GM12865 (cell line): ENCODE data around the gene DCTN2.

Source experiments
- DNase-seq: peaks from one replicate; pipeline ENCODE4 v3.0.0; 2010; ENCODE audit warnings: low read depth
- H3K4me3 ChIP-seq: 2 replicates; pipeline ENCODE4 v1.5.1; 2011; ENCODE audit warnings: mild to moderate bottlenecking, low read depth, low read length, control low read depth
- TF ChIP-seq, protein P1 (sequence below): IDR thresholded peaks from 2 replicates; pipeline ENCODE4 v1.5.1; 2011; ENCODE audit warnings: low read length, control low read depth, low read depth, inconsistent platforms; ENCODE audit not compliant: insufficient read depth; ENCODE audit errors: missing control alignments

Gene DCTN2

DNA sequence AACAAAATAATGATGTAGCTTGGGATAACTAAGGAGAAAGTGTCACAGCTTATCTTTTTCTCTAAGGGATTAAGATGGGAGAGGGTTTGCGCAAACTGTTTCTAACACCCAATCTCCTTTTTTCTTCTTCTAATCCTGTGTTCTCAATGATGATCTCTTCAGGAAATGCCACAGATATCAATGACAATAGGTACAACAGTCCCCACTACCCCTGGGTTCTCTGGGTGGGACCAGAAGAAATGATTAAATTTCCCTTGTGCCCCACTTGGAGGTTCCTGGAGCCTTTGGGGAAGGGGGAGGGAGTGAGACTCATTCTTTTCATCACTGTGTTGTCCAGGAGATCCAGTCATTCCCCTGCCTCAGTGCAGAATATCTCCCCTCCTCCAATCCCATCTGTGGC lies 35.4 kb upstream of the DCTN2 start:
- H3K4me3 ChIP-seq = no peak overlapping the region
- TF ChIP-seq, protein P1, sequence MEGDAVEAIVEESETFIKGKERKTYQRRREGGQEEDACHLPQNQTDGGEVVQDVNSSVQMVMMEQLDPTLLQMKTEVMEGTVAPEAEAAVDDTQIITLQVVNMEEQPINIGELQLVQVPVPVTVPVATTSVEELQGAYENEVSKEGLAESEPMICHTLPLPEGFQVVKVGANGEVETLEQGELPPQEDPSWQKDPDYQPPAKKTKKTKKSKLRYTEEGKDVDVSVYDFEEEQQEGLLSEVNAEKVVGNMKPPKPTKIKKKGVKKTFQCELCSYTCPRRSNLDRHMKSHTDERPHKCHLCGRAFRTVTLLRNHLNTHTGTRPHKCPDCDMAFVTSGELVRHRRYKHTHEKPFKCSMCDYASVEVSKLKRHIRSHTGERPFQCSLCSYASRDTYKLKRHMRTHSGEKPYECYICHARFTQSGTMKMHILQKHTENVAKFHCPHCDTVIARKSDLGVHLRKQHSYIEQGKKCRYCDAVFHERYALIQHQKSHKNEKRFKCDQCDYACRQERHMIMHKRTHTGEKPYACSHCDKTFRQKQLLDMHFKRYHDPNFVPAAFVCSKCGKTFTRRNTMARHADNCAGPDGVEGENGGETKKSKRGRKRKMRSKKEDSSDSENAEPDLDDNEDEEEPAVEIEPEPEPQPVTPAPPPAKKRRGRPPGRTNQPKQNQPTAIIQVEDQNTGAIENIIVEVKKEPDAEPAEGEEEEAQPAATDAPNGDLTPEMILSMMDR = no peak
- DNase-seq = no peak

DNA sequence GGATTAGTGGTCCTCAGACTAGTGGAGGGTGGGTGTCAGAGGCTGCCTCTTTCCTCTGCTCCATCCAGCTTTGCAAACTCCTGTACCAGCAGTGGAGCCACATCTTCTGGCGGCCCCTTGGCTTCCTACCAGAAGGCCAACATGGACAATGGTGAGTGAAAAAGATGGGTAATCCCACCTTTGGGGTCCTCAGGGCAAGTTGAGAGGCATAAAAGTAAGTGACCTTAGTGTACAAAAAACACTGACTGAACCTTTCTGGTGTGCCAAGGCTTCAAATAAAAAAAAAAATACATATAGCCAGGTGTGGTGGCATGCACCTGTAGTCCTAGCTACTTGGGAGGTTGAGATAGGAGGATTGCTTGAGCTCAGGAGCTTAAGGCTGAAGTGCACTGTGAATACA lies 34.8 kb upstream of the DCTN2 start:
- TF ChIP-seq, protein P1 = no peak
- H3K4me3 ChIP-seq = no peak overlapping the region
- DNase-seq = no peak

DNA sequence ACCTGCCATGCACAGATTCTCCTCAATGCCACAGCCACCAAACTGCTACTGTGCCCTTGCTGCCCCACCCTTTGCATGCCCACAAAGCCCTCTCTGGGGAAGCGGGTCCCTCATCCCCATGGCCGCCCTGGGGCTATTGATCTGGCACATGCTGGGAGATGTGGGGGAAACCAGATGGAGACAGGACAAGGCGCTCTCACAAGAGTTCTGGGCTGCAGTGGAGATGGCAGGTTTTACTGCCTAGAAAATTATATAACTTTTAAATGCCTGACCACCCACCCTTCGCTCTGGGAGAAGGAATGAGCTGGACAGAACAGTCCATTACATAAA lies 33.4 kb upstream of the DCTN2 start:
- no peak for DNase-seq
- H3K4me3 ChIP-seq = no peak overlapping the region
- TF ChIP-seq, protein P1 = no peak

DNA sequence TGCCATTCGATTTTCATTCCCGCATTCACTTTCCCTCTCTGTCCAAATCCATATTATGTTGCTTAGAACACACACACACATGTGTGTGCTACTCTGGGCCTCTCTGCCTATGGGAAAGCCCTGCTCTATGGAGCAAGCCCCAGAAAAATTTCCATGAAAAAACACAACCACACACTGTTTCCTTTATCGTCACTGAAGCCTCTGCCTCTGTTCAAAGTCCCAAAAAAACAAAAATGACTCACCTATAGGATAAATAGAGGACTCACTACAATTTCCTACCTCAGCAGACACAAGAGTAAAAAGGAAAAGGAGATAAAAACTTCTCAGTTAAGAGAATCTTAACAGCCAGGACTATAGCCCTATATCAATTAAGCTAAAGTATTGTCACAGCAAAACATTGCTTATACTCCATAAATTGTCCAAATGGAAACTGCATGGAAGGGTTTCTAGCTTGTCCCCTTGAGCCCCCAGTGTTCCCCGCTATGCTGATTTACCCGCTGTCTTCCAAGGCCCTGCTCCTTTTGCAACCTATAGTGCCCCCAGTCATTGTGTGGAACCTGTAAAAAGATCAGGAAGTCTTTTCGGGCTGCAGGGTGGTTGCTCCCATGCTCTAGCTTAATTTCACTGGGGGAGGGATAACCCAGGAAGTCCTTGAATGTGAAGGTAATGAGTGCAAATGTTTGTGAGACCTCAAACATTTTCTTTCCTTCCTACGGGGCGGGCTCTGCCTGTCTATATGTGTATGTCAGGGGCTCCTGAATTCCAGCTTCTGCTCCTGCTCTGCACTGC lies 32.9 kb upstream of the DCTN2 start:
- no peak for DNase-seq
- TF ChIP-seq, protein P1 = no peak
- H3K4me3 ChIP-seq = no peak overlapping the region

DNA sequence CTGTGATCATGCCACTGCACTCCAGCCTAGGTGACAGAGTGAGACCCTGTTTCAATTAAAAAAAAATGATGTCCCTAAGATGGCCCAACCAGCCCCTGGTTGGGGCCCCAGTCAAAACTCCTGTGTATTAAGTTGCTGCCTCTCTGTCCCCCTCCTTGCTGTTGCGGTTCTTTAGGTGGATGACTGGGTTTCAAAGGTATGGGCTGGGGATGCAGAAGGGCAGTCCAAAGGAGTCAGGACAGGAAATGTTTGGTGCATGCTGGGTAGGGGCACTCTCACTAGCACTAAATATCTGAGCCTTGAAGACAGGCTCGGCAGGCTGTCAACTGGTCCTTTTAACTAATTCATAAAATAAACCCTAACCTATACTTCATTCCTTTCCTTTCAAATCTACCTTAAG lies 32.0 kb upstream of the DCTN2 start:
- no peak for DNase-seq
- H3K4me3 ChIP-seq = no peak overlapping the region
- TF ChIP-seq, protein P1 = no peak

DNA sequence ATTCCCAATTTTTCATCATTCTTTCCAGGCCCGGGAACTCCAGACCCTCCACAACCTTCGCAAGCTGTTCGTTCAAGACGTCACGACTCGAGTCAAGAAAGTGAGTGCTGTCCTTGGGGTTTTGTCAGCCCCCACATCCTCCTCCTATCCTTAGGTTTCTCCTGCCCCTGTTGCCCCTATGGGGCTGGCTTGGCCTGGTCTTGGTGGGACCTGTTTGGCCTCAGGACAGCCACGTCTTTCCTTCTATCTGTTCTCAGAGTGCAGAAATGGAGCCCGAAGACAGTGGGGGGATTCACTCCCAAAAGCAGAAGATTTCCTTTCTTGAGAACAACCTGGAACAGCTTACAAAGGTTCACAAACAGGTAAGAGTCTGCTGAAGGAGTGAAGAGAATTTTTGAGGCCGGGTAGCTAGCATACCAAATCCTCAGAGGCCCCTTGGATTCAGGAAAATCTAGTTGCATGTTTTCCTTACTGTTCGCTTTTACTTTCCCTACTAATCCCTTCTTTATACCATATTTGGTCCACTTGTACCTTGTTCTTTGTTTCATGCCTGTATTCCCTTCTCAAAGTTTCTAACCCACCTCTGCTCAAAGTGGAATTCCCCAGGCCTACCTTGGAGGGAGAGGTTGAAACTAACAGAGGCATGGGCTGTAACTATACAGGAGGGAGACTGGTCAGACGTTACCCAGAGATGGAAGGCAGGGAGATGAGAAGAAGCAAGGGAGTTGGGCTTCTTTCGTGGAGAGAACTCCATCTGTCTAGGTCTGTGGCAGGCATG lies 31.2 kb upstream of the DCTN2 start:
- DNase-seq = no peak
- H3K4me3 ChIP-seq = no peak overlapping the region
- TF ChIP-seq, protein P1 = no peak
